Central memory CD4-positive, alpha-beta T cell (primary cell): ENCODE results near the gene ELOVL6.
"Not testable (repeated sequence)": the region's sequence is repeated elsewhere in the genome, so short reads cannot be mapped to it uniquely, and the experiment has no call there.

Experiments
- DNase-seq: peaks from one replicate; pipeline ENCODE4 v3.0.0; 2022

The ELOVL6 gene

GRCh38 chr4:110196206-110196870, 2.1 kb downstream of the ELOVL6 start:
- peak; percentile 25 for DNase-seq

- DNase-seq: peak; percentile 5
Observed at GRCh38 chr4:110195561-110196205, 2.7 kb downstream of the ELOVL6 start.

DNA sequence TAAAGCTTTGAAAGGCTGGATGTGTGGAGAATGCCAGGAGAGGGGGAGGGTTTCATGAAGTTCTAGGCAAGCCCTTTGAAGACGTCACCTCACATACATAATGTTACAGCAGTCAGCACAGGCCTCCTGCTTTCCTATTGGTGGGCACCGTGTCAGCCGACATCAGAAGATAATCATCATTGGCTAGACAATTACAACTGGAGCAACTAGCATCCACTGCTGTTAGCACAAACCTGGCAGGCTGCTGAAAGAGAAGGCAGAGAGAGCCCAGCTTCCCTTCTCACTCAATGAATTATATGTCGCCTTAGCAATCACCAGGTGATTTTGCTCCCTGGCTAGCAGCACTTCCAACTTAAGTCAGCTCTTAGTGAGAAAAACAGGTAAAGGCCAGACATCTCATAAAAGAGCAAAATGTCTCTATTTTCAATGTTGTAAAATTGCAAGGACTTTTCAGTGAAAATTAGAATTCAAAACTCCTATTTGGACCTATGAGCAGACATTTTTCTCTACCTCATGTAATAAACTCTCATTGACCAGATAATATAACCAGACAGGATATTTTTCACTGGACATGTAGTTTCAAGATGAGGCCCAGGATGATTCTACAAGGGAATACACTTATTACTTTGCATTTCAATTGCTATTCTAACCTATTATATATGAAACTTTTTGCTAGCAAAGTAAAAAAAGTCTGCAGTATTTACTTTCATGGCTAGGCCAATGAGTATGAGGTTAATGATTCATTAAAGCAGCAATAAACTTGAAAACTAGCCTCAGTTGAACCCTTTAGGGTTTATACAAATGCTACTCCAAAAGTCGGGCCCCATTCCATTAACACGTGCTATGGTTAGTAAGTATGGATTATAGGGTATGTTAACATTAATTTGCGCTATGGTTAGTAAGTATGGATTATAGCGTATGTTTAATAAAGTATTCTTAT, 4.3 kb downstream of the ELOVL6 start:
- peak; percentile 75 for DNase-seq

- DNase-seq: not testable (repeated sequence)
Observed at GRCh38 chr4:110193287-110193686, 5.1 kb downstream of the ELOVL6 start.

- no peak for DNase-seq
Observed at GRCh38 chr4:110190249-110190648, 8.2 kb downstream of the ELOVL6 start.

- no peak for DNase-seq
Observed at GRCh38 chr4:110188113-110188512, 10.3 kb downstream of the ELOVL6 start.

DNA sequence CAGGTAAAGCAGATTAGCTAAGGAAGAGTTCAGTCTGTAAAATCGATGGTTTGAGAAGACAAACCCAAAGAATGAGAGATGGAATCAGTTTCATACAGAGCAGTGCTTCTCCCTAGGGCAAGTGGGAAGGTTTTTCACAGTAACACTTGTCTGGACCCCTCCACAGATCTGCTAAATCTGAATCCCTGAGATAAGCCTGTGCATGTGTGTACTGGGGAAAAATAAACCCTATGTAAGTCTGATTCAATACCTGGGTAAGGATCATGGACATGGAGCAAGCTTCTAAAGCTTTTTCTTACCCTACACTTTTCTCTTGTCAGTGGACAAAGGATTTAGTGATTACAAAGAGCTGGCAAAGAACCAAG, 13.6 kb downstream of the ELOVL6 start:
- DNase-seq: no peak

DNA sequence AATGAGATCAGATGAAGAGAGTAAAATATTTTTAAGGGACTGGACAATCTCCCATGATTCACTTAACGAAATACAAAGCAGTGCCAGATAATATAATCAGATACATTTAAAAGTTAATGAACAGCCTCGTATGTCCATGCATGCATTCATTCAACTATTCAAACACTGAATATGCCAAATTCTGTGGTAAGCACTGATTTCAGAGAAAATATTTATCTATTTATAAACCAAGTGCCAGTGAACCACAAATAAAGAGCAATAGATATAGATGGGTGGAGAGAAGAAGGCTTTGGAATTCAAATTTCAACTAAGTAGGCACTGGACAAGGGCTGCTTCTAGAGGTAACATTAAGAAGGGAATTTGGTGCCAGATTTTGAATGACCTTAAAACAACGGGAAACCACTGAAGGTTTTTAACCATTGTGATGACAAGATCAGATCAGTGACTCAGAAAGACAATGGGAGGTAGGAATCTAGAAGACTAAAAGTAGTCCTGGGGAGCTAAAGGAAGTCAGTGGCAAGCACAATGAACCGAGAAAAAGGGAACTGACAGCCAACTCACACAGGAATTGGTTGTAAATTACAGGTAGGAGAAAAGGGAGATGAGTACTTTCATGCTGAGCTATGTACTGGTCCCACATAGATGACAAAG, 14.2 kb downstream of the ELOVL6 start:
- DNase-seq: no peak

GRCh38 chr4:110183643-110184042, 14.8 kb downstream of the ELOVL6 start:
- no peak for DNase-seq

DNA sequence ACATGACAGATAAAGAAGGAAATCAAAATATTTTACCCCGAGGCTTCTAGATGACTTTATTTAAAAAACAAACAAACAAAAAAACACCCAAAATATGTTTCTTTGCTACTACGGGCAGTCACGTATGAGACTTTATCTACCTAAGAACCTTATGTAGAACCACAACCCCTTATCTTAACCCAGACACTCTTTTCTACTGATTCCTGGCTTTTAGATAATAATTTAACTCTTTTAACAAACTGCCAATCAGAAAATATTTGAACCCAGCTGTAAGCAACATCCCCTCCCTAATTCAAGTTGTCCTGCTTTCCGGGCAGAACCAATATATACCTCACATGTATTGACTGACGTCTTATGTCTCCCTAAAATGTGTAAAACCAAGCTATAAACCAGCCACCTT, 15.4 kb downstream of the ELOVL6 start:
- no peak for DNase-seq

GRCh38 chr4:110181890-110182289, 16.5 kb downstream of the ELOVL6 start:
- no peak for DNase-seq

GRCh38 chr4:110175634-110176033, 22.8 kb downstream of the ELOVL6 start:
- DNase-seq: no peak

DNA sequence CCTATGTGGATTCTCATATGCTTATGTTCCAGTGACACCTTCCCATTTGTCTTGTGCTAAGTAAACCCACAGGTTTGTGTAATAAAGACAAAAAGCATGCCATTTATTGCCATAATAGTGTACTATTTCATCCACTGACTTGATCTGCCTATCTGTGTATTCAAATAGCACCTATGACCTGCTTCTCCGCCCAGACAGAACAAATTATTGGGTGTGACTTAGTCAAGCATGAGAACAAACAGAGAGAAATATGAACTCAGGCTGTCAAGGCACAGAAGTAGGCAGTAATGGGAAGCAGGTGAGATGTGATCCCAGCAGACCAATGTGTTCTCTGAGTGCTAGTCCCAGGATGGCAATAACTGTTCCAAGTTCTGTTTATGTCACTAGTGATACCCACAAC, 25.4 kb downstream of the ELOVL6 start:
- no peak for DNase-seq

DNA sequence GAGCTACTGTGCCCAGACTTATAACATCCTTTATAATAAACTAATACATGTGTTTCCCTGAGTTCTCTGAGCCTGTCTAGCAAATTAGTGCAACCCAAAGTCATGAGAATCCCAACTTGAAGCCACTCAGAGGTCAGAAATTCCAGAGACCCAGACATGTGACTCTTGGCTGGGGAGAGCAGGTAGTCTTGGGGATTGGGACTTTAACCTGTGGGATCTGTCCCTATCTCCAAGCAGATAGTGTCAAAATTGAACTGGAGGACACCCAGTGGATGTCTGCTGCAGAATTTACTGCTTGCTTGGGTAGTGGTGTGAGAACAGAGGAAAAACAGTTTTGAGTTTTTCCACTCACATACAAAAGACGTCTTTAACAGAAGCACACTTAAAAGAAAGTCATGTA, 26.4 kb downstream of the ELOVL6 start:
- DNase-seq: no peak

DNA sequence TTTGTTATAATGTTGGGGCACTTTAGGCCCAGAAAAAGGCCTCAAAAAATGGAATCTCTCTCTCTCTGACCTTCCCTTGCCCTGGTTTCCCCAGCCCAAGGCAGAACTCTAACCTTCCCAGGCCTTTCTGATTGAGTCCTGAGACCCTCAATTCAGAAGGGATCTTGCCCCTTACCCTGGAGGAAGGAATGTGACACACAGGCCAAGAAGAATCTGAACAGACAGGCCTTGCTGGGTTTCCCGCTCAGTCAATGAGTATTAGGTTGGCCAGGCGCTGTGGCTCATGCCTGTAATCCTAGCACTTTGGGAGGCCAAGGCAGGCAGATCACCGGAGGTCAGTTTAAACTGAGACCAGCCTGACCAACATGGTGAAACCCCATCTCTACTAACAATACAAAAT, 27.6 kb downstream of the ELOVL6 start:
- no peak for DNase-seq

DNA sequence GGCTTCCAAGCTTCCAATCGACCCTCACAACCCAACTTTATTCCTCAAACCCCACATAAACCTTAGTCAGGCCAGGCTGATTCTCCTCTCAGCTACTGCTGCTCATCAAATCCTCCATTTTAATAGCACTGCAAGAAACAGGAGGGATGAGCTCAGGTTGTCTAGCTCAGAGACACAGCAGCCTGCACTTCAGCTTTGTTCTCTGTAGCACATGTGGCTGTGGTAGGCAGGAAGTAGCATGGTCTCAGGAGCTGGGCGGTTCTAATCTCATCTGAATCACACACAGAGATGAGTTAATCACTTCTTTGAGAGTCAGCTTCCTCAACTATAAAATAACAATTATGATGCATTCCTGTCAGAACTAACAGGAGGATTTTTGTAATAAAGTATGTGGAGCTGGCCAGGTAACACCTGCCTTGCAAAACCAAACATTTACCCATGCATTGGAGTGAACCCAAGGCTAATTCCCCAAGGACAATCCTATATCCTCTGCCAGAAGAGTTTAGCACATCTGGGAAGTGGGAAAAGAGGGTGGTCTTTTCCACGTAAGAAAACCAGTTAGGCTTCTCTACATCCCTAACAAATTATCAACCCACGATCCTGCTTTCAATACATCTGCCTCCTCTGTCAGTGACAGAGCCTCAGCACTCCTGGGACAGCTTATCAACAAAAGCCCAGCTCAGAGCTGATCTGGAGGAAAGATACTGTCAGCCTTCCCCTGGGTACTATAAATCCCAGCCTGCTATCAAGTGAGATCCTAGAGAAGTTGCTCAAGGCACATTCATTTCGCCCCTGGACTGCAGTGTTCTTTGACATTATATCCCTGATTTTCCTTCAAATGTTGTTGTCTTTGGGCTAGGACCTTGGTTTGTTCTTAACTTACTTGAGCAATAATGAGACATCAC, 32.8 kb downstream of the ELOVL6 start:
- peak; percentile 64 for DNase-seq

- peak; percentile 8 for DNase-seq
Observed at GRCh38 chr4:110164856-110165255, 33.6 kb downstream of the ELOVL6 start.

DNA sequence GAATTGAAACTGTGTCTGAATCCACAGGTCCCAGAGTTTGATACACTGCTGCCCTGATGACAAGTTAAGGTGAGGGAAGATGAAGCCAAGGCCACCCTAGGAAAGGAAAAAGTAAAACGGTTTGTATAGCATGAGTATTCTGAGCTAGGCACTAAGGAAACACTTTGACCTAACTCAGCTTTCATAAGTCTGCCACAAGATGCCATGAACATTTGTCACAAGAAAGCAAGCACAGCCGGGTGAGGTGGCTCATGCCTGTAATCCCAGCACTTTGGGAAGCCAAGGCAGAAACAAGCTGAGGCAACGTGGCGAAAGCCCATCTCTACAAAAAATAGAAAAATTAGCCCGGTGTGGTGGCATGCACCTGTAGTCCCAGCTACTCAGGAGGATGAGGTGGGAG, 34.2 kb downstream of the ELOVL6 start:
- no peak for DNase-seq

DNA sequence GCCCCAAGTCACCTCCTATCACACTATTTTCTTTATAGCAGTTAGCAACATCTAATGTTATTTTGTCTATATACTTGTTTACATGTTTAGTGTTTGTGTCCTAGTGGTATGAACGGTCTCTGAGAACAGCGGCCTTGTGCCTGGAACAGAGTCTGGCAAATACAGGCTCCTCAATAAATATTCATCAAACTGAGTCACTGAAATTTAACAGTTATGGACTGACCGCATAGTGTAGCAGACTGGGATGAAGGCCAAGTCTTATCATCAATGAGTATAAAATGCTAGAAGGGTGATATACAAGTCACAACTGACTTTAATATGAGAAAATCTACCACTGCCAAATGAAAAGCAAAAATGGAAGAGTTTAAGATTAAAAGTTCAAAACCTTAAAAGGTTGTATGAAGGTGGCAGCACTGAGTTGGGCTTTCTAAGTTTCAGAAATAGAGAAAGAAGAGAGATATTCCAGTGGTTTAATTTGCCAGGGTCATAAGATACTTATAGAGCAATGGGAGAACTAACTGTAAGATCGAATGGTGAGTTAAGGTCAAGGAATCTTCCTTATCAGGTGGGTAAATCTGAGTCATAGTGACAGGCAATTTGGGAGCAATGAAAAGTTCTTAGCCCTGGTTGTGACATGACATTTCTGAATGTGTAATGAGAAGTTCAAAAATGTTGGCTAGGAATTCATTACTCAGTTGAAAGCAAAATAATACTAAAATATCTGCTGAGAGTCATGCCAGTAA, 34.9 kb downstream of the ELOVL6 start:
- DNase-seq: no peak

DNA sequence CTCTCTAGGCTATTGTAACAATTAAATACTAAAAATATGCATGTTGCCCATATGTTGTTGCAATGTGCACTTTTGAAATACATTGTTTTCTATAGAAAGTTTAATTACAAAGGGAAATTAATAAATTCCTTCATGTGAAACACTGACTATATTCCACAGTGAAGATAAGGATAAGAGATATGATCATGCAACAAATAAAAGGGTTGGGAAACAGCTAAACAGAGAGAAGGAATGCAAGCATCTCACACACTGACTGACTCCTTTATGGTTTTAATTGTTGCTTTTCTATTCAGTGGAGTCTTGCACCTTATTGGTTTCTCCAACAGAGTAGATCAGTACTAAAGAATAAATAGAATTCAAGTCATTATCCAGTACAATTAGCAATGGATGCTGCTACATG, 37.8 kb downstream of the ELOVL6 start:
- no peak for DNase-seq

DNA sequence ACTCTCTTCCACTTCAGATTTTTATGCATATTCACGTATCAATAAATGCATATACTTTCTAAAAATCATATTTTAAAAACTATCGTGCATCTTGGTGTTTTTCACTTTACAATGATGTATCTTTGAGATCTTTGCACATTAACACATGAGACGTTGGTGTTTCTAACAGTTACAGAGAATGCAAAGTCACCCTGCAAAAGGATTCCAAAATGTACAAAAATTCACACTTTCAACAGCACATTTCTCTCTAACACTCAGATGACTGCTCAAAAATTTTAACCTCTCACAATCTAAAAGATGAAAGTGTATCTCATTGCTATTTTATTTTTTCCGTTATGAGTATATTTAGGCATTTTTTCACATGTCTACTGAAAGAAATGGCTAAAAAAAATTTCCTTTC, 38.9 kb downstream of the ELOVL6 start:
- DNase-seq: no peak
